Parathyroid adenoma (tissue), 2 donors: ENCODE measurements around the gene MTFR1L.

Experiments used
- H2AFZ ChIP-seq: fragments of 300-600 bp; sonication (generic); one replicate; pipeline ENCODE4 v1.7.0; 2017; ENCODE audit warnings: antibody characterized with exemption, mild to moderate bottlenecking
- H3K27ac ChIP-seq: fragments of 300-600 bp; sonication (generic); one replicate; pipeline ENCODE4 v1.7.0; 2017
- H3K27me3 ChIP-seq: fragments of 300-600 bp; sonication (generic); one replicate; pipeline ENCODE4 v1.7.0; 2017; ENCODE audit warnings: low read length; ENCODE audit not compliant: control insufficient read depth, insufficient read depth
- H3K36me3 ChIP-seq: fragments of 300-600 bp; sonication (generic); one replicate; pipeline ENCODE4 v1.7.0; 2017; ENCODE audit warnings: low read length; ENCODE audit not compliant: control insufficient read depth, insufficient read depth
- H3K4me1 ChIP-seq: fragments of 300-600 bp; sonication (generic); one replicate; pipeline ENCODE4 v1.7.0; 2017; ENCODE audit warnings: control low read depth
- H3K4me2 ChIP-seq: fragments of 300-600 bp; sonication (generic); one replicate; pipeline ENCODE4 v1.7.0; 2017; ENCODE audit warnings: low read length
- H3K4me3 ChIP-seq: fragments of 300-600 bp; sonication (generic); one replicate; pipeline ENCODE4 v1.7.0; 2017; ENCODE audit warnings: low read depth, low read length
- H3K79me2 ChIP-seq: fragments of 300-600 bp; sonication (generic); one replicate; pipeline ENCODE4 v1.7.0; 2017; ENCODE audit warnings: control low read depth
- H3K9ac ChIP-seq: fragments of 300-600 bp; sonication (generic); one replicate; pipeline ENCODE4 v1.7.0; 2017; ENCODE audit warnings: mild to moderate bottlenecking
- H3K9me3 ChIP-seq: fragments of 300-600 bp; sonication (generic); one replicate; pipeline ENCODE4 v1.7.0; 2017; ENCODE audit warnings: low read length; ENCODE audit not compliant: control insufficient read depth
- TF ChIP-seq, protein P1 (sequence below): fragments of 300-600 bp; sonication (generic); IDR thresholded peaks from one replicate; pipeline ENCODE4 v1.7.0; 2017; ENCODE audit warnings: antibody characterized with exemption, mild to moderate bottlenecking
- donor health status: primary hyperparathyroidism.

The MTFR1L gene

GRCh38 chr1:25875856-25876692 is 56.3 kb downstream of the MTFR1L start:
- H3K79me2 ChIP-seq, result no peaks in the 10 kb centered on the region
- H2AFZ ChIP-seq, result peak overlapping the region; percentile 93
- TF ChIP-seq, protein P1, sequence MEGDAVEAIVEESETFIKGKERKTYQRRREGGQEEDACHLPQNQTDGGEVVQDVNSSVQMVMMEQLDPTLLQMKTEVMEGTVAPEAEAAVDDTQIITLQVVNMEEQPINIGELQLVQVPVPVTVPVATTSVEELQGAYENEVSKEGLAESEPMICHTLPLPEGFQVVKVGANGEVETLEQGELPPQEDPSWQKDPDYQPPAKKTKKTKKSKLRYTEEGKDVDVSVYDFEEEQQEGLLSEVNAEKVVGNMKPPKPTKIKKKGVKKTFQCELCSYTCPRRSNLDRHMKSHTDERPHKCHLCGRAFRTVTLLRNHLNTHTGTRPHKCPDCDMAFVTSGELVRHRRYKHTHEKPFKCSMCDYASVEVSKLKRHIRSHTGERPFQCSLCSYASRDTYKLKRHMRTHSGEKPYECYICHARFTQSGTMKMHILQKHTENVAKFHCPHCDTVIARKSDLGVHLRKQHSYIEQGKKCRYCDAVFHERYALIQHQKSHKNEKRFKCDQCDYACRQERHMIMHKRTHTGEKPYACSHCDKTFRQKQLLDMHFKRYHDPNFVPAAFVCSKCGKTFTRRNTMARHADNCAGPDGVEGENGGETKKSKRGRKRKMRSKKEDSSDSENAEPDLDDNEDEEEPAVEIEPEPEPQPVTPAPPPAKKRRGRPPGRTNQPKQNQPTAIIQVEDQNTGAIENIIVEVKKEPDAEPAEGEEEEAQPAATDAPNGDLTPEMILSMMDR, result no peak
- H3K4me1 ChIP-seq, result peaks cover 7% of the 10 kb centered on the region
- no peaks in the 10 kb centered on the region for H3K27me3 ChIP-seq
- H3K36me3 ChIP-seq, result no peaks in the 10 kb centered on the region
- peak overlapping the region; percentile 68 for H3K4me3 ChIP-seq
- no peak overlapping the region for H3K9ac ChIP-seq
- H3K4me2 ChIP-seq, result peak overlapping the region; percentile 80
- H3K9me3 ChIP-seq, result no peaks in the 10 kb centered on the region
- H3K27ac ChIP-seq, result peak overlapping the region; percentile 54

DNA sequence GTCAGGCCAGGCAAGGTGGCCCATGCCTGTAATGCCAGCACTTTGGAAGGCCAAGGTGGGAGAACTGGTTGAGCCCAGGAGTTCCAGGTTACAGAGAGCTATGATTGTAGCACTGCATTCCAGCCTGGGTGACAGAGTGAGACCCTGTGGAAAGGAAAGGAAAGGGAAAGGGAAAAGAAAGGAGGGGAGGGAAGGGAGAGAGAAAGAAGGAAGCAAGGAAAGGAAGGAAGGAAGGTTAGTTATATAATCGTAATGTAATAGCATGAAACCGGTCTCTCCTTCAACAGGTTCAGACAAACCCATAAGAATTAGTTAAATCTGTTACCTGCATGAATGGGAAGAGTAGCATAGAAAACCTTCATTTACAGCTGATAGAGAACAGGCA is 56.9 kb downstream of the MTFR1L start:
- Histone ChIP-seq H3K9me3 (no peaks in the 10 kb centered on the region), H3K9ac (no peak overlapping the region), H3K79me2 (no peaks in the 10 kb centered on the region), H3K27ac (no peak overlapping the region), H3K27me3 (no peaks in the 10 kb centered on the region), H2AFZ (no peak overlapping the region), H3K4me1 (peaks cover 7% of the 10 kb centered on the region), H3K4me2 (no peak overlapping the region), H3K4me3 (no peak overlapping the region), H3K36me3 (no peaks in the 10 kb centered on the region)
- TF ChIP-seq, protein P1, result no peak

DNA sequence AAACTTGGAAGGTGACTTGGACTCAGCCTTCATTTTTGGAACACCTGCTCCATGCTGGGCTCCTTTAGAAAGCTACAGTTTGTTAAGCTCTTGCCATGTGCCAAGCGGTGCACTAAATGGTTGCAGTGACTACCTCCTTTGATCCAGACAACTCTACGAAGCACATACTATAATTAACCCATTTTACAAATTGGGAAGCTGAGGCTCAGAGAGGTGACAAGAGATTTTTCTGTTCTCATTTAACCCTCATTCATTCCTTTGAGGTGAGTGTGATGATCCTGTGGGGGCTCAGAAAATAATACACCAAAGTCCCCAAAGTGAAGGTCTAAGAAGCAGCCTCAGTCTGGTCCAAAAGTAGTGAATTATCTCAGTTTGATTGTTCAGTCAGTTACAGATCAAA is 57.4 kb downstream of the MTFR1L start:
- no peaks in the 10 kb centered on the region for H3K9me3 ChIP-seq
- peaks cover 5% of the 10 kb centered on the region for H3K4me1 ChIP-seq
- no peak overlapping the region for H3K27ac ChIP-seq
- no peaks in the 10 kb centered on the region for H3K36me3 ChIP-seq
- TF ChIP-seq, protein P1, result no peak
- H3K4me3 ChIP-seq, result no peak overlapping the region
- H3K9ac ChIP-seq, result no peak overlapping the region
- no peak overlapping the region for H2AFZ ChIP-seq
- no peaks in the 10 kb centered on the region for H3K27me3 ChIP-seq
- no peaks in the 10 kb centered on the region for H3K79me2 ChIP-seq
- H3K4me2 ChIP-seq, result no peak overlapping the region

- H3K4me1 ChIP-seq, result peaks cover 5% of the 10 kb centered on the region
- H3K27ac ChIP-seq, result no peak overlapping the region
- H3K9me3 ChIP-seq, result no peaks in the 10 kb centered on the region
- H3K4me2 ChIP-seq, result no peak overlapping the region
- no peaks in the 10 kb centered on the region for H3K36me3 ChIP-seq
- H2AFZ ChIP-seq, result no peak overlapping the region
- no peaks in the 10 kb centered on the region for H3K27me3 ChIP-seq
- no peak overlapping the region for H3K4me3 ChIP-seq
- no peak overlapping the region for H3K9ac ChIP-seq
- no peaks in the 10 kb centered on the region for H3K79me2 ChIP-seq
- TF ChIP-seq, protein P1, result no peak
Measured at GRCh38 chr1:25878690-25879089, 58.9 kb downstream of the MTFR1L start.

DNA sequence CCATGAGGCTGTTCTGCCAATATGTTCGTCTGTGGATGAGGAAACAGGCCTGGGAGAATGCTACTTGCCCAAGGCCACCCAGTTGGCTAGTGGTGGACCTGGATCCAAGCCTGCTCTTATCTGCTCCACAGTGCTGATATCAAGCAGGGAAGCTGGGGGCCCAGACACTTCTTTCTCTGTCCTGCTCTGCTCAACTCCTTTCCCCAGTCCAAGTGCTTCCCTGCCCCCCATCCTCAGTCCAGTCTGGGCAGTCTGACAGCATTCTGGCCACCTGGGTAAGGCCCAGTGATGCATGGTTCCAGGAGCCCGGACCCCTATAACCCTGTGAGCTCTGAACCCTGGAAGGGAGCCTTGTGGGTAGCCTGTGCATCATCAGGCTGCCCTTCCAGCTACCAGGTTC is 59.9 kb downstream of the MTFR1L start:
- no peaks in the 10 kb centered on the region for H3K36me3 ChIP-seq
- no peaks in the 10 kb centered on the region for H3K79me2 ChIP-seq
- no peak overlapping the region for H3K4me2 ChIP-seq
- TF ChIP-seq, protein P1, result no peak
- H3K4me3 ChIP-seq, result no peak overlapping the region
- H3K4me1 ChIP-seq, result peaks cover under 1% of the 10 kb centered on the region
- no peak overlapping the region for H3K27ac ChIP-seq
- no peaks in the 10 kb centered on the region for H3K9me3 ChIP-seq
- H3K27me3 ChIP-seq, result no peaks in the 10 kb centered on the region
- no peak overlapping the region for H2AFZ ChIP-seq
- H3K9ac ChIP-seq, result no peak overlapping the region
